ENCODE measurements around the gene SMPD3.

Gene SMPD3

DNA sequence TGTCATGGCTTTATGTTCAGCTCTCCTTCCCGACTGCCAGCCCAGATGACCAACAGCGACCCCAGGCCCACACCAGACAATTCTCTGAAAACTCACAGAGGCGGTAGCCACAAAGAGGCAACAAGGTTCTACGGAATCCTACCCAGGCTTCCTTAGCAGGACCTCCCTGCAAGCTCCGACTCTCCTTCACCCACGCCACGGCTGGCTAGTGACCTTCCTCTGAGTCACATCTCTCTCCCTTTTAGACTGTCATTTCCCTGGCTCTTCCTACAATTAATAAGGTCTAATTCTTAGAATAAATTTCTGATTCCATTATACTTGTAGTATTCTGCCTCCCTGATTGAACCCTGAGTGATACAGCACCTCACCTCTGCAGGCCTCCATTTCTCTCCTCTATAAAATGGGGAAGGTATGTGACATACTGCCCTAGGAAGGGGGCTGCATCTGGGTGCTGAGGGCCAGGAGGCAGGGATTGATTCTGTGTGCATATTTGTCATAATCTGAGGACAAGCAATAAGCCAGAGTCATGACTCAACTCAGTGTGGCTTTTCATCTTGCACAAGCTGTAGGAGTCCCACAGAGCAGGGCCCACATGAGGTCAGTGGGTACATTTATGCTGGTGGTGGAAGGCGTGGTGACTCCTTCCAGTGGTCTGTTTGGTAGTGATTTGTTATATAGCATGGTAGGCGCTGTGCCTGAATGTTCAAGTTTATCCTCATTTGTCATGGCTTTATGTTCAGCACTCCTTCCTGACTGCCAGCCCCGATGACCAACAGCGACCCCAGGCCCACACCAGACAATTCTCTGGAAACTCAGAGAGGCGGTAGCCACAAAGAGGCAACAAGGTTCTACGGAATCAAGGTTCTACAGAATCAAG is 46.2 kb downstream of the SMPD3 start:
- DNase-seq = no peak

DNA sequence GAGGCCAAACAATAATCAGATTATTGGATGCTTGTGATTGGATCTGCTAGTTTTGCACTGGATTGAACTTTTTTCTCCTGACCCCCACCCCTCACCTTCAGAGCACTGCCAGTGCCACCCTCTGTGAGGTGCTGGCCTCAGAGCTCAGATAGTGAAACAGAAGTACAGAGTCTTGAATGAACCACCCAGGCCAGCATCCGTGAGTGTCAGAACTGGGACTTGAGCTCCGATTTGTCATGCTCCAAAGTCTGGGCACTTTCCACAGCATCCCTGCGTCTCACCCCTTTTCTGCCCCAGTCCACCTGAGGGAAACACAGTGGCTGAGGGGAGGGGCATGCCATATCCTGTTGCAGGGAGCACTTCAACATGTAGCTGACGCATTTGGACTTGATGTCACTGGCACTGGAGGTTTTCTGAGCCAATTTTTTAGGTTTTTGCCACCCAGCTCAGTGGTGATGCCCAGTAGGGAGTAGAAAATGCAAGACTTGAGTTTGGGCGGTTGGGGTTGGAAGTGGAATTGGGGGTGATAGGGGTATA is 47.3 kb downstream of the SMPD3 start:
- DNase-seq = no peak

DNA sequence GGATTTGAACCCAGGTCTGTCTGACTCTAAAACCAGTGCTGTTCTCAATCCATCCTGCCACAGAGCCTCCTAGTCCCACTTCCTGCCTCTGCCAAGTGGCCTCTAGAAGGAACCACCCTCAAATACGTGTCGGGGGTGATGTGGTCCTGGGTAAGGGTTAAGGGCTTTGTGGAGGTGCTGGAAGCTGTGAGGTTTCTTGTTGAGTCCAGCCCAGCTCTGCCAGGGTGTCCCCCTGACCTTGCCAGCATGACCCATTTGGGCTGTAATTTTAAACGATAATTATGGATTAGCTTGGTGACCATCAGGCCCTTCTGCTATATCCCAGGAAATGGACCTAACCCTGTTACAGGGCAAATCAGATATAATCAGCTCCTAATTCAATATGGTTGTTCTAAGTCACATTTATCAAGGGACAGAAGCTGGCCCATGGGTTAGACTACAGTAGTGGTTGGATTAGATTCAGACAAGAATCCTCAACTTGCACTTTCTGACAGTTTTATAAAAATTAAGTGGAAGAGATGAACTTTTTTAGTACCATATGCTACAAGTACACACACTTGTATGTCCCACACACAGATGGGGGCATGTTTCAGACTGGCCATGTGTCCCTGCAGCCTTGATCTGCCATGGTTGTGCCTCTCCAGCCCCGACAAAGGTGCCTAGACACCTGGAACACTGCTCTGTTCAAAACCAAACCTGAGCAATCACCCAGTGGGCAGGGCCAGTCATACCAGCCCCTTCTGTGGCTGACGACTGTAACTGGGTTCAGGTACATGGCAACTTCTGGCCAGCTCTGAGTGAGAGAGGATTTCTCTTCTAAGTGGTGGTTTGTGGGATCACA is 48.0 kb downstream of the SMPD3 start:
- no peak for DNase-seq

DNA sequence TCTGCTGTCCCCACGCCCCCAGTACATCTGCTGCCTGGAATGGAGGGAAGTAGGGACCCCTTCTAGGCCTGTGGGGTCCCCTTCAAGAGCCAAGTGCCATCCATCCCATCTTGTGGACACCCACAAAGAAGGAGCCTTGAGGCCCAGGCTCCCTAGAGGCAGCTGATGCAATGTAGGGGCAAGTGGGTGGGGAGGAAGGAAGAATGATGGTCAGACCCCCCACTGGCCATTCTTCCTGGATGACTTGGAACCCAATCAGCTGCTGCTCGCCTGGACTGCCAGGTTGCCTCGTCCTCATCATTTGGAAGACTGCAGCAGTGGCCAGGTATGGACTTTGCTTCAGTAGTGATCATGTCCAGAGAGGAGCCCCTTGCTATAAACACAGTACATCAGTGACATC is 48.9 kb downstream of the SMPD3 start:
- no peak for DNase-seq

DNA sequence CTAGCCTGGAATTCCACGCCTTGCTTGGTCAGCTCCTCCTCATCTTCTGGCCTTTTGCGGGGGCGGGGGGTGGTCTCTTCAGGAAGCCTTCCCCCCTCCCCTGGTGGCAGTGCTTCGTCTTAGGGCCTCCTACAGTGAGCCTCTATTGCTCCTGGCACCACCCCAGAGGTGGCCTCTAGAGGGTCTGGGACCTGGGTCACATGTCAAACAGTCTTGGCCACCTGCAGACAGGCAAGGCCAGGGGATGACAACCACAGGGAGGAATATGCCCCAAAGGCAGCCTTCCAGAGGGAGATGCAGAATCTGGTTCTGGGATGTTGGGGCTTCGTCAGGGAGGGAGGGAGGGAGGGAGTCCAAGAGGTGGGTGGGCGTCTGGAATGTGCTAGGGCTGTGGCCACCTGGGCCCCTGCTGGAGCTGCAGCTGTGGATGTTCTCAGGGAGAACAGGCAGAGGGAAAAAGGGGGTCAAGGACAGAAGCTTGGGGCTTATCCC is 50.6 kb downstream of the SMPD3 start:
- no peak for DNase-seq

DNA sequence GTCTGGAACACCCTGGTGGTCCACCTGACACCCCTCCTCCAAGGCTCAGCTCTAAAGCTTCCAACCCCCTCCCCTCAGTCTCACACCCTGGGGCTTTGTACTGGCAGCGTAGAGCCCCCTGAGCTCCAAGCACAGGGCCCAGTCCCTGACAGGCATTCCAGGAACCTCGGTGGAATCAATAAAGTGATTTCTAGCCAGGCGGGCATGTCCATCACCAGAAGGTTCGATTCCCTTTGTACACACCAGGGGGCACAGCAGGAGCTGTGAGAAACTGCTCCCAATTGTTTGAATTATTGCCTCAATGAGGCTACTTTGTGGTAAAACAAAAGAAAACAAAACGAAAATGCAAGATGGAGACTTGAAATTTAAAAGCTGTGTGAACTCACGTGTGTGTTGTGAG is 51.8 kb downstream of the SMPD3 start:
- DNase-seq = no peak

DNA sequence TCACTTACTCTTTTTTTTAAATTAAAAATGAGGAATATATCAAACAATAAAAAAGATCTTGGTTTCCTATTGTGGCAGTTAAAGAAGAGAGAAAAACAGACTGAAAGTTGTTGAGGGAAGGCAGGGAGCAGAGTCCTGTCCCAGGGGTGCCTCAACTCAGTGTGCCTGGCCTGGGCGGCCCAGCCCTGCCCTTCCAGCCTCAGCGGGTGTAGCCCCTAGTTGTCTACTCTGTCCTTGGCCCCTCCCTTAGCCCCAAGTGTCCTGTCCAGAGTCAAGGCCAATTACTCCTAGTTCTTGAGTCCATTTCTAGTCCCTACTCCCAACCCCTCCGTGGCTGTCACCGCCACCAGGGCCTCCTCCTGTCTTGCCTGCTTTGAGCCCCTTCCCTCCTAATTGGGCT is 52.5 kb downstream of the SMPD3 start:
- DNase-seq = no peak

DNA sequence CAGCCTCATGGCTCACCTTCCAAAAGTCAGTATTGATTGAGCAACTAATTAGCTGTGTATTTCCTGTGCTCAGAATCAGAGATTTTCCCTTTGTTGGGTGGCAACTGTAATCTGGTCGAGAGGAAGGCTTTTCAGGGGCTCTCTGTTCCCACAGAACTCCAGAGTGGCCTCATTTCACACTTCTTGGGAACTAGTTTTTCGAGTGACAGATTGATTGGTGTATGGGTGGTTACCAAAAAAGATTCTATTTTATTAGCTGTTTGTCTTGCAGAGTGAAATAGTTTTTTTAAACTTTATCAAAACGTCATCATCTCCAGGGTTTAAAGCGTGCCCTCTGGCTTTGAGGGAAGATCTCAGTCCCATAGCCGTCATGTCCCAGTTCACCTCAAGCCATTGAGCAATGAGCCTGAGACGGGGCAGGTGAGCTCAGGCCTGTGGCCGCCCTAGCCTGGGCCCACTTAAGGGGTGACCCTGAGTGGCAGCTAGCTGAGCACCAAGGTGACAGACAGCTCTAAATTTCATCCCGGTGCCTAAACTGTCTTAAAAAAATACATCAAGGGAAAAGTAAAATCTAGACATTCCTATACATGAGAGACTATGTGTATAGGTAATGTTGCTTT is 53.0 kb downstream of the SMPD3 start:
- DNase-seq = no peak

DNA sequence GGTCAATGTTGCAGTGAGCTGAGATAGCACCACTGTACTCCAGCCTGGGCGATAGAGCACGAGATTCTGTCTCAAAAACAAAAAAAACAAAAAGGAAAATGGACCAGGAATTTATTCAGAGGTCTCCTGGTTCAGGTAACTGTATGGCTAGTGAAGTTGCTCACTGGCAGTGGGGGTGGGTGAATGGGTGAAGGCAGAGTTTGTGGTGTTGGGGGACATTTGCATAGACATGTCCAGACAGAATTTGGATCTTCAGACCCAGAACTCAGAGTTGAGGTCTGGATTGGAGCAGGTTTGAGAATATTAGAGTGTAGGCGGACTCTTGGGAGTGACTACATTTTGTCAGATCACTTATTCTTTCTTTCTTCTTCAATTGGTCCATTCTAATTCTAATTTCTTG is 55.0 kb downstream of the SMPD3 start:
- DNase-seq = no peak

DNA sequence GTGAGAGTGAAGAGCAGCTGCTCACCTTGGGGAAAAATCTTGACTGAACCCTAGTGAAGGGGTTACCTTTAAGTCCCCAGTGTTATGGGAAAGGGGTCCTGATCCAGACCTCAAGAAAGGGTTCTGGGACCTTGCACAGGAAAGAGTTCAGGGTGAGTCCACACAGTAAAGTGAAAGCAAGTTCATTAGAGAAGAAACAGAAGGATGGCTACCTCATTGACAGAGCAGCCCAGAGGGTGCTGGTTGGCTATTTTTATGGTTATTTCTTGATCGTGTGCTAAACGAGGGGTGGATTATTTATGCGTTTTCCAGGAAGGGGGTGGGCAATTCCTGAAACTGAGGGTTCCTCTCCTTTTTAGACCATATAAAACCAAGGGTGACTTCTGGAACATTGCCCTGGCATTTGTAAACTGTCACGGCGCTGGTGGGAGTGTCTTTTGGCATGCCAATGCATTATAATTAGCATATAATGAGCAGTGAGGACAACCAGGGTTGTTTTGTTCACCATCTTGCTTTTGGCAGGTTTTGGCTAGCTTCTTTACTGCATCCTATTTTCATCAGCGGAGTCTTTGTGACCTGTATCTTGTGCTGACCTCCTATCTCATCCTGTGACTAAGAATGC is 58.4 kb downstream of the SMPD3 start:
- DNase-seq = no peak

DNA sequence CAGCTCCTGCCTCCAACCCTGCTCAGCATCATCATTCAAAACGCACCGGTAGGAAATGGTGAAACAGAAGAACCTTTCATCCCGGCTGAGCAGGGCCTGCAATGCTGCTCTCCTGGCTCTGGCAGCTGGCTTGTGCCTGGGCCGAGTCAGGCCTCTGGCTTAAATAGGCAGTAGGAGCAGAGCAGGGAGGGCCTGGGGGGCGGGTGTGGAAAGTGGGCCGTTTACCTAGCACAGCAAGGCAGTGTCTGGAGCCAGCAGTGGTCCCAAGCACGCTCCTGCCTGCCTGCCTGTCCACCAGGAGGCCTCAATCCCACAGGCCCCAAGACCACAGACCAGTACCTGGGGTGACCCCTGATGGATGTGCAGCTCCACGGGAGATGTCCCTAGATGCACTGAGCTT is 59.3 kb downstream of the SMPD3 start:
- no peak for DNase-seq

DNA sequence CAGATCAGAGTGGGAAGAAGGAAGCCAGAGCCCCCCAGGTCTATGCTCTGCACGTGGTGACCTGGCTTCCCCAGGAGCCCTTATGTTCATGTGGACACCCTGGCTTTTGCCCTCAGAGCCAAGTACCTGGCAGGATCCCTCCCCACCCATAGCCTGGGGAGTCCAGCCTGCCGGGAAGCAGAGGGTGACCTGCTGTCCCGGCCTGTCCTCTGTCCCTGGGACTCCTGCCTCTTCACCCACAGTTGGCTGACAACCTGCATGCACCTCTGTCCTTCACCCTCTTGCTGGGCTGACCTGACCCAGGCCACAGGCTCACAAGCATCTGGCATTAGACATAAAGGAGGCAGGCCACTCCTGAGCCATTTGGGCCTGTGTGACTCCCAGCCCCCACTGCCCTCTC is 60.2 kb downstream of the SMPD3 start:
- no peak for DNase-seq

DNA sequence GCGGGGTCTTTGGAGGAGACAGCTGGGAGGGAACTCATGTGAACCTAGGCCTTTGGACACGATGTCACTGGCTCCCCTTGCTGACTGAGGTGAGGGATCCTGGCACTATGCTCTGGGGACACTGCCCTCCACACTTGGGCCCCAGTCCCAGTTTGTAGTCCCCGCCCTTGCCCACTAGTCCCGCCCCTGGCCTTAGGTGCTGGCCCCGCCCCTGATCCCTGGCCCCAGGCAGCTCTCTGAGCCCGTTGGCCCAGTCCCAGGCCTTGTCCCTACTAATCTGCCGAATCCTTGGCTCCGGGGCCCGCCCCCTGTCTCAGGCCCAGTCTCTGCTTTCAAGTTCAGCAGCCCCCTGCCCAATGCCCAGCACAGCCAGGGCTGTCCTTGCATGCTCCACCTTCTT is 61.0 kb downstream of the SMPD3 start:
- DNase-seq = no peak

DNA sequence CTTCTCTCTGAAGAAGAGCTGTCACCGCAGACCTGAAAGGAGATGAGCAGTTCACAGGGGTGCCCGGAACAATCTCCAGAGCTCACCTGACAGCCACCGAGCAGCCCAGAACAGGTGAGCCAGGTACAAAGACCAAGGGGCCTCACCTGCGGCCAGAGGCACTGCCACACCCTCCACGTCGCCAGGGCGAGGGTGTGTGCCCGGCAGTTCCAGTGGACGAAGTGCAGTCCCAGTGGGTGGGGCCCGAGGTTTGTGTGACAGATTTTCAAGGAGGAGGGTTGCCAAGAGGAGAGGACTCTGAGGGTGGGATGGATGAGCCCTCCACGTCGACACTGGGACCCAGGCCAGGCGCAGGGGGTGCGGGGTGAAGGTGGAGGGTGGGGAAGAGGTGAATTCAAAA is 61.7 kb downstream of the SMPD3 start:
- no peak for DNase-seq

DNA sequence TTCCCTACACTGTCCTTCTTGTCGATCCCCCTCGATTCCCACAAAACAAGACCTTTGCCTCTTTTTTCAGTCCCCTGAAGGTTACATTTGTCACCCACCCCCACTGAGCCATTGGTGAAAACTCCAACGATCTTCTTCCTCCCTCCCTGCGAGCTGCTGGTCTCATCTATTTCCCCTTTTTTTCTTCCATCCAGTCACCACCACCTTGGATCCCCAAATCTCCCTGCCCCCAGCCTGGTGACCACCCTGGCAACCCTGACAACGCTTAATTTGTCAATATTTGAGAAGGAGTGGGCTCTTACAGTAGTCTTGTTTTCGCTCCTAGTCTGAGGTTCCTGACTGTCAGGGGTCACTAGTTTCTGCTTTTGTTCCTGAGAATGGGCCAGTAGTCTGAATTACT is 62.9 kb downstream of the SMPD3 start:
- no peak for DNase-seq

DNA sequence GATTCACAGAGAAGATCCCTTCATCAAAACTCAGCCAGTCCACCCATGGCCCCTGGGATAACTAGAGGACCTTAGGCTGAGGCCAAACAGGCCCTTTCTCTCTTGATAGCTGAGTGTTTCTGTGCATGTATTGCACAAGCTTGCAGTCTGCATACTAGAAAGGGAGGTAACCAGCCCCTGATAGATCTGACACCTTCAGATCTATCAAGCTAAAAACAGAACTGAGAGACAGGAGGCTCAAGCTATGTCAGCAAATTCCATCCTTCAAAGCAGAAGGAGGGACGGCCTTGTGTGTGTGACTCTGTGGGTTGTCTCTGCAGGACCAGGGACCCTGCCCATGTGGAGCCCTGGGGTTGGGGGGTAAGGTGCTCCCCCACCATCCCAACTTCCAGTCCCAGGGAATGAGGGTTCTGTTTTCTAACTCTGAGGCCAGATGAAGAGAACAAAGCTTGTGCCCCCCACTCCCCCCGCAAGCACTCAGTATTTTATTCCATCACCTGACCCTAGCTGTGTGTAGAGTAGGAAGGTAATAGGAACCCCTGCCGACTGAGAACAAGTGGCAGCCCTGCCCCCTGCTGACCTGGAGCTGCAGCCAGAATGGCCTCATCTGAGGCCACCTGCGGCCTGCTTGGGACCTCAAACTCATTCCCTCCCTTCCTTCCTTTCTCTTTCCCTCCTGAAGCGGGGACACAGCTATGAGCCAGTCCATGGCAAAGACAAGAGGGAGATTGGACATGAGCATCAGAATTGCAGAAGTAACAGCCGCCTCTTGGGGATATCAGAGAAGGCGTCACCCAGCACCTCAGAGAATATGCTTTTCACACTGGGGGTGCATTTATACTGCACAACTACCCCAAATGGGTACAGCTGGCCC is 63.8 kb downstream of the SMPD3 start:
- DNase-seq = no peak

DNA sequence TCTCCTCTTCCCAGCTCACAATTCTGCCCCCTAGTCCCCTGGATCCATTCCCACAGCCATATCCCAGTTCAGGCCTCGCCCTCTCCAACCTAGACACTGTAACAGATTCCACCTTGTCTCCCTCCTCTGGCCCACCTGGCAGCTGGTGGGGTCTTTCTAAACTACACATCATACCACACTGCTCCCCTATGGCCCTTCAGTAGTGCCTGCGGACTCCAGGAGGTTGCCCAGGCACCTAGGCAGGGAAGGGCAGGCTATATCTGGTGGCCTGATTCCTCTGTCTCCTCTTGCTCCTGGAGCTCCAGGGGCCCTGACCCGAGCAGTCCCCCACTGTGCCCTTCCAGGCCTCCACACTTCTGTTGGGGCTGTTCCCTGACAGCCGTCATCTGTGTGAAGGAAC is 64.5 kb downstream of the SMPD3 start:
- DNase-seq = no peak

DNA sequence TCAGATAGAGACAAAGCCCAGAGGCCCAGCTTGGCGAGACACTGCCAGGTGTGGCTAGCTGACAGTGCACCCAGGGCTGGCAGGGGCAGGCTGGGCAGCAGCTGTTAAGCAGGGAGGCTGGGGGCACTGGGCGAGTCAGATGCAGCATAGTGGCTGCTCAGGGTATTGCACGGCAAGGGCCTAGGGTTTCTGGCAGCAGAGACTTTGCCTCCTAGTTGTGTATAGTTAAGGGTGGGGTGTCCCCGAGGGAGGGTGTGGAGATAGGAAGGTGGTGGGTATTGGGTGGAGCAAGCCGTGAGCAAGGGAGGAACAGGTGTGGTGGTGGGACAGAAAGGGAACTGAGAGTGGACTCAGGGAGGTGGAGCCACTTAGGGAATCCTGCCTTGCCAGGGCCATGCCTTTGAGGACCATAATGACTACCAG is 66.0 kb downstream of the SMPD3 start:
- no peak for DNase-seq

DNA sequence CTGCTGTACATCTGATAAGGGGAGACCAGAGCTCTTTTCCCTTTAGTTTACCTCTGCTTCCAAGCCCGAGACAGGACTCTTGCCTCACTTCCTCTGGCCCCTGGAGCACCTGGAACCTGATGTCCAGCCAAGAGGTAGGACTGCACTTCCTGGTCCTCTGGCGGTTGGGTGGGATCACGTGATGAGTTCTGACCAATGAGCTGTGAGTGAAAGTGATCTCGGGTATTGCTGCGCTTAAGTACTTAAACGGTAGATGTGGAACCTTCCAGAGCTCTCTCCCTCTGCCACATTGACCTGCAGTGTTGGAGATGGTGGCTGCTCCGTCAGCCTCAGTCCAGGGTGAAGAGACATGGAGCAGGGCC is 67.0 kb downstream of the SMPD3 start:
- DNase-seq = no peak

DNA sequence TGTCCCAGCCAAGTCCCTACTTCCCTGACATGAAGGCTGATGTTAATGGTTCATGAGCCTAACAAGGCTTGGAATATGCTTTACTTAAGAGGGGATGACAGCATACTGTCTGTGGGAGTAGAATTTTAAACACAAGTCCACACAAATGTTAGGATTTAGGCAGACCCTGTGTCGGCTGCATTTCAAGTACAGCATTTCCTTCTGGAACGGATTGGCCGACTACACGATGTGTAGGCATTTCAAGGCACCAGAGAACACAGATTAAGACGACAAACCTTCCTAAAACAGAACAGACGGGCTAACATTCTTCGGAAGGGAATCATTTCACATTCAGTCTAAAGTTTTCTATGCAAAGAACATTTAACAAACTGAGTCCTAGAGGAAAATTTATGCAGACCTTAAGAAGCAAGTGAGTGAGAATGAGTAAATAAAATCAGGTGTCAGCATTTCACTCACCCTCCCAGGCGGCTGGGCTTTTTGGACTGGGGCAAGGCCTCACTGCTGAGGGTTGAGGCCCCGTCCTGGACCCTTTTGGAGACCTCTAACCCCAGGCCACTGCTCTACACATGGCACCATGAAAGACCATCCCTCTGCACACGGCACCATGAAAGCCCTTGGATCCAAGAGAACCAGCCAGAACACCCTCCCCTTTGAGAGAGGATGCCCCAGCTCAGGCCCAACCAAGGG is 67.5 kb downstream of the SMPD3 start:
- no peak for DNase-seq

DNA sequence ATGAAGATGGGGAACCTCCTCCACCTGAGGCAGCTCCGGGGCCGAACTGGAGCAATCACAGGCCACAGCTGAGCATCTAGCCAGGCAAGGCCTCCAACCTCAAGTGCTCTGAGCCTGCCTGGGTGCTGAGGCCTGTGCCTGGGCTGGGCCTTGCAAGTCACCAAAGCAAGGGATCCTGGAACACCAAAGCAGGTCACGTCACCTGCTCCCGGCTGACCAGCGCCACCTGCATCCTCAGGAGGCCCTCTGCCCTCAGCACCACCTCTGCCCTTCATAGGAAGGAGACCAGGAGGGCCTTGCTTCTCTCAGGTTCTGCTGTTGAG is 68.0 kb downstream of the SMPD3 start:
- no peak for DNase-seq
